HG03457 (cell line): ENCODE results near the gene FHL1.
"Not testable (repeated sequence)": the region's sequence is repeated elsewhere in the genome, so short reads cannot be mapped to it uniquely, and the experiment has no call there.

Experiments
- ATAC-seq: cut with Tn5 transposase; IDR thresholded peaks from one replicate; pipeline ENCODE4 v1.9.1; 2021; ENCODE audit warnings: moderate number of reproducible peaks; ENCODE audit not compliant: unreplicated experiment

FHL1 gene

GRCh38 chrX:136147315-136147901 is at the start of gene FHL1:
TSS of gene FHL1 (plus strand) at chrX:136147533.
- ATAC-seq: no peak

- ATAC-seq: no peak
These were observed 49.2 kb upstream of the FHL1 start for GRCh38 chrX:136097871-136098805.

- ATAC-seq: no peak
These were observed 42.4 kb upstream of the FHL1 start for GRCh38 chrX:136104936-136105335.

- no peak for ATAC-seq
These were observed 40.3 kb upstream of the FHL1 start for GRCh38 chrX:136106920-136107528.

GRCh38 chrX:136108905-136109304 is 38.4 kb upstream of the FHL1 start:
- not testable (repeated sequence) for ATAC-seq

GRCh38 chrX:136112286-136112685 is 35.0 kb upstream of the FHL1 start:
- ATAC-seq: no peak

GRCh38 chrX:136112778-136113177 is 34.6 kb upstream of the FHL1 start:
- no peak for ATAC-seq

GRCh38 chrX:136115126-136115903 is 32.0 kb upstream of the FHL1 start:
- ATAC-seq: no peak

- no peak for ATAC-seq
These were observed 31.4 kb upstream of the FHL1 start for GRCh38 chrX:136115904-136116297.

GRCh38 chrX:136121788-136122187 is 25.5 kb upstream of the FHL1 start:
- ATAC-seq: no peak

- ATAC-seq: no peak
These were observed 25.1 kb upstream of the FHL1 start for GRCh38 chrX:136122207-136122606.

- ATAC-seq: no peak
These were observed 22.2 kb upstream of the FHL1 start for GRCh38 chrX:136125106-136125505.

- no peak for ATAC-seq
These were observed 21.0 kb upstream of the FHL1 start for GRCh38 chrX:136126371-136126770.

GRCh38 chrX:136126872-136127406 is 20.4 kb upstream of the FHL1 start:
- no peak for ATAC-seq

GRCh38 chrX:136128743-136129142 is 18.6 kb upstream of the FHL1 start:
- ATAC-seq: no peak

GRCh38 chrX:136130931-136131833 is 16.2 kb upstream of the FHL1 start:
- ATAC-seq: no peak

- no peak for ATAC-seq
These were observed 8.4 kb upstream of the FHL1 start for GRCh38 chrX:136138939-136139338.

- ATAC-seq: no peak
These were observed 5.8 kb upstream of the FHL1 start for GRCh38 chrX:136141569-136141968.

- no peak for ATAC-seq
These were observed 4.7 kb upstream of the FHL1 start for GRCh38 chrX:136142592-136142991.

- ATAC-seq: no peak
These were observed 3.6 kb upstream of the FHL1 start for GRCh38 chrX:136143711-136144110.
